ENCODE results near the gene PLPP1.

The PLPP1 gene

GRCh38 chr5:55445791-55446190 lies 89.0 kb downstream of the PLPP1 start:
- DNase-seq, result no peak

GRCh38 chr5:55441954-55442353 lies 92.8 kb downstream of the PLPP1 start:
- DNase-seq, result no peak

- no peak for DNase-seq
Observed at GRCh38 chr5:55441107-55441771, 93.5 kb downstream of the PLPP1 start.

GRCh38 chr5:55440188-55440646 lies 94.5 kb downstream of the PLPP1 start:
- no peak for DNase-seq

- DNase-seq, result peak; percentile 49
Observed at GRCh38 chr5:55438998-55439397, 95.8 kb downstream of the PLPP1 start.

- no peak for DNase-seq
Observed at GRCh38 chr5:55437859-55438206, 96.9 kb downstream of the PLPP1 start.

- DNase-seq, result no peak
Observed at GRCh38 chr5:55437452-55437851, 97.3 kb downstream of the PLPP1 start.

GRCh38 chr5:55432549-55432948 lies 102.2 kb downstream of the PLPP1 start:
- DNase-seq, result no peak

GRCh38 chr5:55429613-55430253 lies 105.0 kb downstream of the PLPP1 start:
- no peak for DNase-seq

- DNase-seq, result no peak
Observed at GRCh38 chr5:55429221-55429612, 105.5 kb downstream of the PLPP1 start.

- no peak for DNase-seq
Observed at GRCh38 chr5:55427157-55427556, 107.6 kb downstream of the PLPP1 start.

GRCh38 chr5:55426455-55426854 lies 108.3 kb downstream of the PLPP1 start:
- DNase-seq, result no peak

GRCh38 chr5:55421074-55421529 lies 113.7 kb downstream of the PLPP1 start:
- DNase-seq, result no peak

GRCh38 chr5:55418994-55419968 lies 115.5 kb downstream of the PLPP1 start:
- no peak for DNase-seq

GRCh38 chr5:55416306-55416705 lies 118.5 kb downstream of the PLPP1 start:
- DNase-seq, result no peak

GRCh38 chr5:55415071-55415470 lies 119.7 kb downstream of the PLPP1 start:
- no peak for DNase-seq

- no peak for DNase-seq
Observed at GRCh38 chr5:55413644-55414043, 121.1 kb downstream of the PLPP1 start.

GRCh38 chr5:55411876-55412275 lies 122.9 kb downstream of the PLPP1 start:
- DNase-seq, result no peak

- DNase-seq, result no peak
Observed at GRCh38 chr5:55410845-55411244, 123.9 kb downstream of the PLPP1 start.

GRCh38 chr5:55409775-55410174 lies 125.0 kb downstream of the PLPP1 start:
- DNase-seq, result no peak

- DNase-seq, result no peak
Observed at GRCh38 chr5:55407984-55408383, 126.8 kb downstream of the PLPP1 start.

- peak; percentile 56 for DNase-seq
Observed at GRCh38 chr5:55407059-55407684, 127.6 kb downstream of the PLPP1 start.

- no peak for DNase-seq
Observed at GRCh38 chr5:55406292-55406691, 128.5 kb downstream of the PLPP1 start.

Data from midbrain (tissue), 1 donor.